Mesodermal cell (in vitro differentiated cells): ENCODE results near the gene DHRS11.

Source experiments
- H3K27ac ChIP-seq: 2 replicates; pipeline ENCODE4 v1.7.0; 2013; ENCODE audit warnings: mild to moderate bottlenecking, low read depth, low read length, moderate library complexity; ENCODE audit not compliant: severe bottlenecking
- H3K36me3 ChIP-seq: 2 replicates; pipeline ENCODE4 v1.7.1; 2013; ENCODE audit warnings: mild to moderate bottlenecking, low read length, moderate library complexity; ENCODE audit not compliant: control insufficient read depth, insufficient read depth
- H3K4me1 ChIP-seq: one replicate; pipeline ENCODE4 v1.7.1; 2013; ENCODE audit warnings: mild to moderate bottlenecking, low read length; ENCODE audit not compliant: insufficient read depth, control insufficient read depth, poor library complexity, severe bottlenecking
- H3K4me3 ChIP-seq: 2 replicates; pipeline ENCODE4 v1.7.0; 2013; ENCODE audit warnings: low read length, control low read depth, mild to moderate bottlenecking; ENCODE audit not compliant: insufficient read depth, poor library complexity, severe bottlenecking; ENCODE audit errors: extremely low read depth
- H3K9me3 ChIP-seq: 2 replicates; pipeline ENCODE4 v1.7.1; 2013; ENCODE audit warnings: mild to moderate bottlenecking, low read length, moderate library complexity; ENCODE audit not compliant: control insufficient read depth
- WGBS, 2 experiments: methylation state at CpG; one replicate each; pipeline ENCODE4 v1.1.5; 2013; ENCODE audit warnings: missing lambda C conversion rate in 2 of 2; ENCODE audit not compliant: insufficient coverage in 2 of 2; 5-methylcytosine and 5-hydroxymethylcytosine counted together

Gene DHRS11

DNA sequence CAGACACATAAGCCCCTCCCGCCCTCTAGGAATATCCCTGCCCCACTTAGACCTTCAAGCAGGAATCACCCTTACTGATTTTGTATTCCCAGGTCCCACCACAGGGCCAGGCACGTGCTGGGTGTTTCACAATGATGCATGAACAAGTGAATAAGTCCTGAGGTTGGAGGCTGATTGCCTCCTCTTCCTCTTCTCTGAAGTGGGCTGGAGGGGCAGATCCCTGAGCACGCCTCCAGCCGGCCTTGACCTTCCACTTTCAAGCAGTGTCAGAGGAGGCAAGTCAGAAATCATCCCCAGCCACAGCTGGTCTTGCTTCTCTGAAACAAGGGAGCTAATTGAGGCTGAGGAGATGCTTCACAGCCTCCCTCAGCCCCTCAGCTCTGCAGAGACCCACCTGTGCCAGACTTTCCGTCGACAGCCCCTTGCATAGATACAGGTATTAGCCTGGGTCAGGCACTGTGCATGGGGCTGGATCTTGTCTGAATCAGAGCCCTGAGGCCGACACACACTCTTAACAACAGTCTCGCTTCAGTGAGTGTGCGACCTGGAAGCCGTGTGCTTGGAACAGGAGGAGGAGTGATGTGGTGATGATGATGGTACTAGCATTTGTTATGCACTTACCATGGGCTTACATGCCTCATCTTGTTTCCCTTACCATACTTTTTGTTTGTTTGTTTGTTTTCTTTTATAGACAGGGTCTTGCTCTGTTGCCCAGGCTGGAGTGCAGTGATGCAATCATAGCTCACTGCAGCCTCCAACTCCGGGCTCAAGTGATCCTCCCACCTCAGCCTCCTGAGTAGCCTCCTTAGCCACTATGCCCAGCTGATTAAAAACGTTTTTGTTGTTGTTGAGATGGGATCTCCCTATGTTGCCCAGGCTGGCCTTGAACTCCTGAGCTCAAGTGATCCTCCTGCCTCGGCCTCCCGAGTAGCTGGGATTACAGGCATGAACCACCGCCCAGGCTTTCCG is 24.7 kb downstream of the DHRS11 start:
- no peak overlapping the region for H3K27ac ChIP-seq
- no peaks in the 10 kb centered on the region for H3K36me3 ChIP-seq
- H3K9me3 ChIP-seq = peaks cover 2% of the 10 kb centered on the region
- no peak overlapping the region for H3K4me3 ChIP-seq
- WGBS, 2 experiments = 86 to 95% methylated on average over 8 to 11 of the region's 16 CpGs
- H3K4me1 ChIP-seq = peaks cover 3% of the 10 kb centered on the region

DNA sequence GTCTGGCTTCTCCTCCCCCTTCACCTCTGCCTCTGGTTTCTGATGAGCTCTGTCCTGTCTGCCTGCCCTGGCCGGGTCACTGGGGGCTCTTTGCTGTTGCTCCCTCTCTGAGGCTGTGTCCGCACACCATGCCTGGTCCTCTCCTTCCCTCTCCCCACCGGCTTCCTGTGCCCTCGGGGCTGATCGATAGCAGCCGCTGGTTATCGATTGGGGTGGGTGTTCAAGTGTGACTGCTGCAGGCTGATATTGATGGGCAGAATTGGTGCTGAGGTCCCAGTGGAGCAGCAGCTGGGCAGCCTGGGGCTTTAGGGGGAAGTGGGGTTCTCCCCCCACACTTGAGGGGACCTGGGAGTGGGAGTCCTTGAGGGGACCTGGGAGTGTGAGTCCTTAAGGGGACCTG is 26.1 kb downstream of the DHRS11 start:
- H3K4me3 ChIP-seq = no peak overlapping the region
- no peaks in the 10 kb centered on the region for H3K36me3 ChIP-seq
- no peaks in the 10 kb centered on the region for H3K9me3 ChIP-seq
- no peaks in the 10 kb centered on the region for H3K4me1 ChIP-seq
- WGBS, 2 experiments = 94% methylated on average over 2 of the region's 7 CpGs; no CpG with 5 or more reads in 1 of the 2 experiments
- no peak overlapping the region for H3K27ac ChIP-seq

DNA sequence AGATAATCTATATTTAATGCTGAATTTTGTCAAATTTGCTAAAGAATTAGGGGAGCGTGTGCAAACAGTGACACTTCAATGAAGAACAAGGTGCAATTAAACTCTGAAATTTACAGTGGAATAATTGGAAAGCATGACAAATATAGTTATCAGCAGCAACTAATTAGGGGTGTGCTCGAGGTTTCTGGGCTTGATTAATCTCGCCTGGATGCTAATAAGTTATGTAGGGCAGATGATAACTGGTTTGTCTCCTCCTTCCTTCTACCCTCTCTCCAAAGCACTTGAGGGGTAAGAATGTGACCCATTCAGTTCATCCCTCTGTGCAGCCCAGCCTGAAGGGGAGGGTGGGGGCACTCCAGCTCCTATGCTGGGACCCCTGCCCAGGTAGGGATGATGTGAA is 31.6 kb downstream of the DHRS11 start:
- Histone ChIP-seq H3K36me3 (no peaks in the 10 kb centered on the region), H3K4me1 (no peaks in the 10 kb centered on the region), H3K27ac (no peak overlapping the region), H3K4me3 (no peak overlapping the region), H3K9me3 (no peaks in the 10 kb centered on the region)
- 100% methylated on average over 1 of the region's 3 CpGs for WGBS, 2 experiments

DNA sequence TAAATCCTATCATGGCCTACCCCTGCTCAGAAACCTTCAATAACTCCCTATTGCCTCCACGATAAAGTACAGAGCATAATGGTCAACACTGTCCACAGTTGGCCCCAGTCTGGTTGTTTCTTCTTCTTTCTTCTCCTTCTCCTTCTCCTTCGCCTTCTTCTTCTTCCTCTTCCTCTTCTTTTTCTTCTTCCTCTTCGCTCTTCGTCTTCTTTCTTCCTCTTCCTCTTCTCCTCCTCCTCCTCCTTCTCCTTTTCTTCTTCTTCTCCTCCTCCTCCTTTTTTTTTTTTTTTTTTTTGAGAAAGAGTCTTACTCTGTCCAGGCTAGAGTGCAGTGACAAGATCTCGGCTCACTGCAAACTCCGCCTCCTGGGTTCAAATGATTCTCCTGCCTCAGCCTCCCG is 33.5 kb downstream of the DHRS11 start:
- WGBS, 2 experiments = 89 to 98% methylated on average over 4 to 6 of the region's 7 CpGs

DNA sequence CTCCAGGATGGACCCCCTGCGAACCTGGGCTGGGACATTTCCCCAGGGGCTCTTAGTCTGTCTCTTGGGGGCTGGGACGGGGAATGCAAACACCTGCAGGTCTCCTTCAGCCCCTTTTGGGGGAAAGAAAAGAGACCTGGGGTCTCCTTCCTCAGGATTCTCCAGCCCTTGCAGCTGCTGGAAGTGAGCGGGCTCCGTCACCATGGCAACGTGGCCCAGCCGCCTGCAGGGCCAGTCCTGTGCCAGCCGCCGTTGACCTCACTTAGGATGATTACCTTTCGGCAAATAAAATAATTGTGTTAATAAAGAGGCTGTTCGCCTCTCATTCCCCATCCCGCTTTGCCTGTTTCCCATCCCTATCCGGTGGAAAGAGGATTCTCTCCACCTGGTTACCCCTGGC is 35.4 kb downstream of the DHRS11 start:
- Histone ChIP-seq H3K4me3 (no peak overlapping the region), H3K27ac (no peak overlapping the region), H3K4me1 (no peaks in the 10 kb centered on the region), H3K9me3 (no peaks in the 10 kb centered on the region), H3K36me3 (no peaks in the 10 kb centered on the region)
- WGBS, 2 experiments = 72 to 82% methylated on average over 9 to 11 of the region's 12 CpGs

More for the DNA sequence above, 33.5 kb downstream of the DHRS11 start:
- H3K4me1 ChIP-seq = no peaks in the 10 kb centered on the region
- no peaks in the 10 kb centered on the region for H3K9me3 ChIP-seq
- H3K4me3 ChIP-seq = no peak overlapping the region
- H3K27ac ChIP-seq = no peak overlapping the region
- H3K36me3 ChIP-seq = no peaks in the 10 kb centered on the region

DNA sequence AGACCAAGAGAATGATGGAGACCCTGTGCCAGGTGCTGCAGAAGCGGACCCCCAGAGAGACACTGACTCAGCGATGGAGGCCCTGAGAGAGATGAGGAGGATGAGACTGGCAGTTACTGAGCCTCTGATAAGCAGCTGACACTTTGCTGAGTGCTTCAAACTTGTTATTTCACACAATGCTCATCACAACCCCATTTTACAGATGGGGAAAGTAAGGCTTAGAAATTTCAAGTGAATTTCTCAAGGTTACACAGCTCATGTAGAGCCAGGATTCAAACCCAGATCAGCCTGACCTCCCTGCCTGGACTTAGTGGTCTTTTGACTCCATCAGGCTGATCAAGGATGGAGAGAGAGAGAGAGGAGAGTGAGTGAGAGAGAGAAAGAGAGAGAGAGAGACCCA is 36.9 kb downstream of the DHRS11 start:
- Histone ChIP-seq H3K36me3 (no peaks in the 10 kb centered on the region), H3K4me3 (no peak overlapping the region), H3K4me1 (peaks cover 9% of the 10 kb centered on the region), H3K27ac (no peak overlapping the region), H3K9me3 (no peaks in the 10 kb centered on the region)
- 86 to 100% methylated on average over 1 to 2 of the region's 2 CpGs for WGBS, 2 experiments

DNA sequence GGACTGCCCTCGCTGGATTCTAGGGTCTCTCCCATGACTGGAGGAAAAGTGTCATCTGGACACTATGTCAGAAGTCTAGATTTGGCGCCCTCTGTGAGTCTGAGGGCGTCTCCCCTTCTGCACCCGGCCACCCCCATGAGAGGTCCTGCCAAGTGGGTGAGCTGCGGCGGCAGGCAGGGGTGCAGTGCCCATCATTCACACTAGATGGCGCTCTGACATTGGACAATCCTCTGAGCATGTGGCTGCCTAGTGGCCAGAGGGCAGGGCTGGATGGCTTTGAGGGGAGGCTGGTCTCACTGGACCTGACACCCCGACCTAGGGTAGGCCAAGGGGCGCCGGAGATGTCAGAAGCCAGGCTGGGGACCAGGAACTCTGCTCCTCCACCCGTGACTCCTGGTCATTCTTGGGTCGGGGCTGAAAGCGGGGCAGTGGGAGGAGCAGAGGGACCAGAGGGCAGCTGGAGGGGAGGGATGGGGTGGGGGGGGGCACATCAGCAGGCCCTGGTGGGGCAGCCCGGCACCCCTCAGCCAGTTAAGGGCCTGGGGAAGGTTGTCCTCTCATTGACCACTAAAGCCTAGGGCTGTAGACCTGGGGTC is 37.7 kb downstream of the DHRS11 start:
- WGBS, 2 experiments = 8 to 23% methylated on average over 6 to 12 of the region's 14 CpGs
- Histone ChIP-seq H3K4me1 (peaks cover 12% of the 10 kb centered on the region), H3K36me3 (no peaks in the 10 kb centered on the region), H3K9me3 (no peaks in the 10 kb centered on the region), H3K4me3 (no peak overlapping the region), H3K27ac (no peak overlapping the region)

DNA sequence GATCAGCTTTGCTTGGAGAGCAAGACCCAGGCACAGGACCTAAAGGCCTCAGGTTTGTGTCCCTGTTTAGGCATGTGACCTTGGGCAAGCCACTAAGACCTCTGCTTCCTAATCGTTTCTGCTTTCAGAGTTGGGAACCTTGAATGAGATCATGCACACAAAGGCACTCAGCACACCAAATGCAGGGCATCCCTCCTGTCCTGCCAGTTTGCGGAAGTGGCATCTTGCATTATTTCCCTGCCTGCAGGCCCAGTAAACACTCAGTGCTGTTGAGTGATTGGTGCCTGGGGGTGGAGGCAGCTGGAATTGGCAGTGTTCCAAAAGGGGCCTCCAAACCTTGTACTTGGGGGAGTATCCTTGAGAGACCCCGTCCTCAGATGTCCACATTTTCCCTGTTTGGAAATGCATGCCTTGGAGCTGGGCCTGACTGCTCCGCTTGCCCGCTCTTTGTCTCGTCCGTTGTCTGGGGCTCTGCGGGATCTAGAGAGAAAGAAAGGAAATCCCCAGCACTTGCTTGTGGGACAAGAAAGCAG is 38.4 kb downstream of the DHRS11 start:
- H3K36me3 ChIP-seq = no peaks in the 10 kb centered on the region
- no peak overlapping the region for H3K4me3 ChIP-seq
- peaks cover 12% of the 10 kb centered on the region for H3K4me1 ChIP-seq
- H3K27ac ChIP-seq = no peak overlapping the region
- H3K9me3 ChIP-seq = no peaks in the 10 kb centered on the region
- WGBS, 2 experiments = 82 to 89% methylated on average over 8 of the region's 8 CpGs

DNA sequence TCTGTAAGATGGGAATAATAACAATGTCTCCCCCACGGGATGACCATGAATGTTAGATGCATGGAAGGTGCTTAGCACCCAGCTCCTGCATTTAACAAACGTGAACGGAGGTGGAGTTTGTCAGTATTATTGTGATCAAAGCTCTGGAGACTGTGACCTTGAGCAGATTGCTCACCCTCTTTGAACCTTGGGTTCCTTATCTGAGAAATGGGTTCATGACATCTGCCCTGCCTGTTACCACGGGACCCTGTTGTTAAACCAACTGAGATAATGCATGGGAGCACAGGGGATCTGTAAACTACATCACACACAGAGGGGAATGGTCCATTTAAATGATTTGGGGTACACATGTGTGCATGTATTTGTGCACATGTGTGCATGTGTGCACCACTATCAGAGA is 39.3 kb downstream of the DHRS11 start:
- no peak overlapping the region for H3K4me3 ChIP-seq
- H3K9me3 ChIP-seq = no peaks in the 10 kb centered on the region
- whole genome bisulfite sequencing, 2 experiments = 84 to 92% methylated on average over 3 of the region's 4 CpGs
- peaks cover 12% of the 10 kb centered on the region for H3K4me1 ChIP-seq
- no peaks in the 10 kb centered on the region for H3K36me3 ChIP-seq
- no peak overlapping the region for H3K27ac ChIP-seq

DNA sequence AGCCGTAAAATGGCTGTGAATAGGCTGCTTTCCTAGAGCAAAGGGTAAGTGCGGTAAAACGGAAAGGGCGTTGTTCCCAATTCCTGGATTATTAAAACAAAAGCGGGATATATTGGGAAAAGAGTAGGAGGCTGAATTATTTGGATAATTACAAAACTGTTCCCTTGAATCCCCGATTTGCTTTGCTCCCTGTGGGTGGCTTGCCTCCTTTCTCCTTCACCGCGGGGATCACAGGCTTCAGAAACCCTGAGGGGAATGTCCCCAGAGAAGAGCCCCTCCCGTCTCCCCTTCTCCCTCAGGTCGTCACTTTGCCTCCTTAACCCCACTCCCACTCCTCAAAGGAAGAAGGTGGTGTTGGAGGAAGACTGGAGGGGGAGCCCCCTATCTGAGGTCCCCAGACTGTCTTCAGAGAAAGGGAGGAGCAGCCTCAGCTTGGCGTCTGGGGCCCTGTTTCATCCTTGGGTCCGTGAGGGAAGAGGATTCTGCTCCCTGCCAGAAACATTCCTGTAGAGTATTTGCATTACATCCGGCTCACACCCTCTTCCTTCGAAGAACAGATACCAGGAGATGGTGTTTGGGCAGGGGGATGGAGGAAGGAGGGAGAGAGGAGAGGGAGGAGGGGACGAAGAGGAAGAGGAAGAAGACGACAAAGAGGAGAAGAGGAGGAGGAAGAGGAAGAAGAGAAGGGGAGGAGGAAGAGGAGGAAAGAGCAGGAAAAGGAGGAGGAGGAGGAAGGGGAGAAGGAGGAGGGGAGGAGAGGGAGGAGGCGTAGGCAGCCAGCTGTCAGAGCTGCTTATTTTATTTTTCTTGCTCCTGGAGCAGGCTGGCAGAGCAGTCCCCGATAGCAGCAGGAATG is 41.5 kb downstream of the DHRS11 start:
- H3K27ac ChIP-seq = no peak overlapping the region
- H3K36me3 ChIP-seq = no peaks in the 10 kb centered on the region
- H3K4me3 ChIP-seq = no peak overlapping the region
- H3K4me1 ChIP-seq = peaks cover 12% of the 10 kb centered on the region
- 31% methylated on average over 8 to 11 of the region's 18 CpGs for WGBS, 2 experiments
- H3K9me3 ChIP-seq = no peaks in the 10 kb centered on the region
